Liver (tissue), 9 donors: ENCODE measurements around the gene RPE65. TPM values are rescaled to one million over a fixed set of nuclear protein-coding genes. Genes with fewer than 3 reads are reported as not detected.

Experiments used
- DNase-seq: peaks from one replicate; pipeline ENCODE4 v3.0.0-alpha.2; 2017; ENCODE audit warnings: low spot score
- H3K27ac ChIP-seq, 2 donors: one replicate each; pipeline ENCODE4 v1.7.0; 2013; ENCODE audit warnings: inconsistent platforms in 2 of 2, low read length in 2 of 2, control low read depth in 1 of 2, low read depth in 1 of 2, mild to moderate bottlenecking in 1 of 2
- H3K27me3 ChIP-seq, 4 donors: one replicate each; pipeline versions ENCODE4 v1.6.1 to v1.7.0; 2013; ENCODE audit warnings: low read length in 3 of 4, inconsistent platforms in 1 of 4, mild to moderate bottlenecking in 1 of 4, moderate library complexity in 1 of 4; ENCODE audit not compliant: control insufficient read depth in 4 of 4, insufficient read depth in 4 of 4
- H3K36me3 ChIP-seq, 4 donors: one replicate each; pipeline versions ENCODE4 v1.6.1 to v1.7.0; 2013; ENCODE audit warnings: low read length in 3 of 4, mild to moderate bottlenecking in 3 of 4, low read depth in 1 of 4, moderate library complexity in 1 of 4; ENCODE audit not compliant: control insufficient read depth in 4 of 4, insufficient read depth in 3 of 4
- H3K4me1 ChIP-seq, 4 donors: one replicate each; pipeline versions ENCODE4 v1.6.1 to v1.7.0; 2013; ENCODE audit warnings: low read length in 3 of 4, mild to moderate bottlenecking in 3 of 4, moderate library complexity in 1 of 4; ENCODE audit not compliant: control insufficient read depth in 4 of 4, insufficient read depth in 4 of 4
- H3K4me3 ChIP-seq, 3 donors: one replicate each; pipeline versions ENCODE4 v1.6.1 to v1.7.0; 2013; ENCODE audit warnings: low read length in 3 of 3, control low read depth in 1 of 3, low read depth in 1 of 3, mild to moderate bottlenecking in 1 of 3
- H3K9ac ChIP-seq, 2 donors: one replicate each; pipeline ENCODE4 v1.7.0; 2013; ENCODE audit warnings: low read length in 2 of 2, mild to moderate bottlenecking in 2 of 2, moderate library complexity in 2 of 2, control low read depth in 1 of 2, low read depth in 1 of 2
- H3K9me3 ChIP-seq, 4 donors: one replicate each; pipeline versions ENCODE4 v1.6.1 to v1.7.0; 2013; ENCODE audit warnings: low read length in 3 of 4; ENCODE audit not compliant: control insufficient read depth in 4 of 4
- ATF3 ChIP-seq: IDR thresholded peaks from 2 replicates; pipeline ENCODE4 v1.6.1; 2016; ENCODE audit warnings: antibody characterized with exemption
- CTCF ChIP-seq: fragments of 150-350 bp; IDR thresholded peaks from 2 replicates; pipeline ENCODE4 v1.5.1; 2017; ENCODE audit warnings: improper control_type of control experiment, low read depth, low read length; ENCODE audit not compliant: missing input control
- EGR1 ChIP-seq, 2 donors: IDR thresholded peaks; 2 replicates each; pipeline ENCODE4 v1.6.1; 2016 to 2018; ENCODE audit warnings: antibody characterized with exemption in 2 of 2, low read depth in 2 of 2
- FOXA1 ChIP-seq: IDR thresholded peaks from 2 replicates; pipeline ENCODE4 v1.6.1; 2016; ENCODE audit warnings: antibody characterized with exemption
- FOXA2 ChIP-seq: IDR thresholded peaks from 2 replicates; pipeline ENCODE4 v1.6.1; 2016; ENCODE audit warnings: antibody characterized with exemption
- GABPA ChIP-seq, 2 donors: IDR thresholded peaks in 1 of 2; conservative IDR thresholded peaks in 1 of 2; 2 replicates each; pipeline ENCODE4 v1.6.1; 2016; ENCODE audit warnings: antibody characterized with exemption in 2 of 2, mild to moderate bottlenecking in 1 of 2, moderate library complexity in 1 of 2
- HNF4A ChIP-seq, 2 donors: conservative IDR thresholded peaks; 2 replicates each; pipeline ENCODE4 v1.6.1; 2016; ENCODE audit warnings: antibody characterized with exemption in 2 of 2, mild to moderate bottlenecking in 2 of 2
- HNF4G ChIP-seq: IDR thresholded peaks from 2 replicates; pipeline ENCODE4 v1.6.1; 2016; ENCODE audit warnings: antibody characterized with exemption
- JUND ChIP-seq, 2 donors: IDR thresholded peaks; 2 replicates each; pipeline ENCODE4 v1.6.1; 2016; ENCODE audit warnings: antibody characterized with exemption in 2 of 2
- MAX ChIP-seq: IDR thresholded peaks from 2 replicates; pipeline ENCODE4 v1.6.1; 2016; ENCODE audit warnings: antibody characterized with exemption
- NR2F2 ChIP-seq: IDR thresholded peaks from 2 replicates; pipeline ENCODE4 v1.6.1; 2016; ENCODE audit warnings: antibody characterized with exemption
- RAD21 ChIP-seq, 2 donors: IDR thresholded peaks; 2 replicates each; pipeline ENCODE4 v1.6.1; 2016; ENCODE audit warnings: antibody characterized with exemption in 2 of 2, mild to moderate bottlenecking in 2 of 2
- REST ChIP-seq: IDR thresholded peaks from 2 replicates; pipeline ENCODE4 v1.6.1; 2016; ENCODE audit warnings: antibody characterized with exemption, mild to moderate bottlenecking
- RXRA ChIP-seq, 2 donors: IDR thresholded peaks; 2 replicates each; pipeline ENCODE4 v1.6.1; 2017 to 2018; ENCODE audit warnings: antibody characterized with exemption in 2 of 2, mild to moderate bottlenecking in 1 of 2
- SP1 ChIP-seq: IDR thresholded peaks from 2 replicates; pipeline ENCODE4 v1.6.1; 2018; ENCODE audit warnings: antibody characterized with exemption, mild to moderate bottlenecking
- TAF1 ChIP-seq: conservative IDR thresholded peaks from 2 replicates; pipeline ENCODE4 v1.6.1; 2016; ENCODE audit warnings: antibody characterized with exemption, mild to moderate bottlenecking
- YY1 ChIP-seq: IDR thresholded peaks from 2 replicates; pipeline ENCODE4 v1.6.1; 2016; ENCODE audit warnings: antibody characterized with exemption, mild to moderate bottlenecking
- ZBTB33 ChIP-seq: IDR thresholded peaks from 2 replicates; pipeline ENCODE4 v1.6.1; 2016; ENCODE audit warnings: antibody characterized with exemption
- WGBS: extraction: QIAGEN DNeasy Blood & Tissue Kit; methylation state at CpG from one replicate; pipeline ENCODE4 v1.1.7; 2013; 5-methylcytosine and 5-hydroxymethylcytosine counted together
- polyA plus RNA-seq, 2 donors: library from polyadenylated mRNA; stranded (reverse) in 1 of 2; unstranded in 1 of 2; fragments of 200-250 nt in 1 of 2; fragments of >200 nt in 1 of 2; fragmentation: Nextera tagmentation in 1 of 2; extraction: Ambion mirVana in 1 of 2; gene quantifications; one replicate each; pipeline versions ENCODE4 v1.2.1 to v1.2.3, GENCODE V29; 2013 to 2015
- total RNA-seq, 2 donors: library from RNA; depleted of rRNA; stranded (reverse); fragments of >200 nt; gene quantifications; one replicate each; pipeline ENCODE4 v1.2.3, GENCODE V29; 2014
- donor health status: healthy.
- donor health status: healthy.
- donor health status: healthy.
- donor health status: healthy.
- donor health status: healthy.

RPE65 gene
- total and polyA plus RNA-seq, 4 donors = not detected

- no peaks in the 10 kb centered on the region for H3K36me3 ChIP-seq
- DNase-seq = no peak
- WGBS = 81% methylated on average over 4 of the region's 4 CpGs
- no peak overlapping the region for H3K9ac ChIP-seq
- no peak overlapping the region for H3K4me3 ChIP-seq
- H3K4me1 ChIP-seq = no peaks in the 10 kb centered on the region
- H3K27me3 ChIP-seq = peaks cover 0 to 4% (median 0%) of the 10 kb centered on the region in 4 donors
- H3K27ac ChIP-seq = no peak overlapping the region
- TF ChIP-seq FOXA2 = no peak
- no peak for TF ChIP-seq MAX
- no peak for TF ChIP-seq GABPA (IDR thresholded peaks at IDR 0.05 in 1 of 2, conservative IDR thresholded peaks at IDR 0.05 in 1 of 2)
- no peak for TF ChIP-seq EGR1 (IDR thresholded peaks at IDR 0.05; ENCODE audit: low read depth in 2 of 2)
- no peak for TF ChIP-seq RXRA (IDR thresholded peaks at IDR 0.05)
- no peak for TF ChIP-seq REST
- no peak for TF ChIP-seq FOXA1
- TF ChIP-seq ZBTB33 = no peak
- no peak for TF ChIP-seq HNF4A (conservative IDR thresholded peaks at IDR 0.05)
- no peak for TF ChIP-seq SP1
- no peak for TF ChIP-seq ATF3
- TF ChIP-seq YY1 = no peak
- no peak for TF ChIP-seq NR2F2
- TF ChIP-seq JUND (IDR thresholded peaks at IDR 0.05) = no peak
- TF ChIP-seq TAF1 = no peak
- no peak for TF ChIP-seq HNF4G
- TF ChIP-seq CTCF = no peak
- TF ChIP-seq RAD21 (IDR thresholded peaks at IDR 0.05) = no peak
- H3K9me3 ChIP-seq = peaks cover 2 to 4% (median 2%) of the 10 kb centered on the region in 4 donors
Observed at GRCh38 chr1:68460935-68461334, 11.2 kb upstream of the RPE65 start.
